H1 (cell line): Measurements from ENCODE around the gene MCL1. TPM values are rescaled to one million over a fixed set of nuclear protein-coding genes. Genes with fewer than 3 reads are reported as not detected.

Source experiments
- ASH2L ChIP-seq: fragments of 200-600, 300-600 bp; sonication (generic); IDR thresholded peaks from one replicate; pipeline ENCODE4 v1.7.1; 2017; ENCODE audit warnings: low read length
- CBX5 ChIP-seq: fragments of 300-800, 300-1000 bp; sonication (generic); IDR thresholded peaks from 2 replicates; pipeline ENCODE4 v1.7.1; 2016; ENCODE audit warnings: antibody characterized with exemption, low read length, low read depth
- CTCF ChIP-seq, 3 experiments: IDR thresholded peaks; 1 replicate in 2 of 3; 2 replicates in 1 of 3; pipeline versions ENCODE4 v1.5.1 to v1.6.1; 2011; ENCODE audit warnings: low read length in 3 of 3, mild to moderate bottlenecking in 3 of 3, inconsistent platforms in 2 of 3, low read depth in 1 of 3, moderate library complexity in 1 of 3; ENCODE audit not compliant: insufficient read depth in 1 of 3; ENCODE audit errors: control extremely low read depth in 1 of 3
- HDAC6 ChIP-seq: IDR thresholded peaks from one replicate; pipeline ENCODE4 v1.7.1; 2012; ENCODE audit warnings: low read depth, mild to moderate bottlenecking, inconsistent platforms, low read length, moderate library complexity
- JUN ChIP-seq: IDR thresholded peaks from 2 replicates; pipeline ENCODE4 v1.6.1; 2011; ENCODE audit warnings: low read depth, mild to moderate bottlenecking, improper control_type of control experiment, low read length
- JUND ChIP-seq: IDR thresholded peaks from 2 replicates; pipeline ENCODE4 v1.6.1; 2011; ENCODE audit warnings: mild to moderate bottlenecking, improper control_type of control experiment, low read length
- KDM1A ChIP-seq: fragments of 200-600, 300-600 bp; sonication (generic); IDR thresholded peaks from 2 replicates; pipeline ENCODE4 v1.7.1; 2016; ENCODE audit warnings: mild to moderate bottlenecking, low read length, borderline replicate concordance
- POLR2A ChIP-seq, 2 experiments: IDR thresholded peaks; 1 replicate in 1 of 2; 2 replicates in 1 of 2; pipeline ENCODE4 v1.6.1; 2011; ENCODE audit warnings: low read depth in 2 of 2, low read length in 2 of 2, mild to moderate bottlenecking in 2 of 2; ENCODE audit errors: control extremely low read depth in 1 of 2
- POLR2AphosphoS5 ChIP-seq: IDR thresholded peaks from 2 replicates; pipeline ENCODE4 v1.6.1; 2011; ENCODE audit warnings: low read depth, low read length
- TAF7 ChIP-seq: optimal IDR thresholded peaks from 2 replicates; pipeline ENCODE3; 2011; ENCODE audit warnings: low read depth, mild to moderate bottlenecking, inconsistent platforms, low read length, moderate library complexity, borderline replicate concordance
- TBP ChIP-seq: IDR thresholded peaks from 2 replicates; pipeline ENCODE4 v1.6.1; 2011; ENCODE audit warnings: low read depth, low read length, improper control_type of control experiment
- TEAD4 ChIP-seq: IDR thresholded peaks from 2 replicates; pipeline ENCODE4 v1.6.1; 2012; ENCODE audit warnings: low read depth, low read length, inconsistent platforms, mixed read lengths
- YY1 ChIP-seq: IDR thresholded peaks from 2 replicates; pipeline ENCODE4 v1.6.1; 2011; ENCODE audit warnings: low read depth, mild to moderate bottlenecking, low read length
- polyA plus RNA-seq, 7 experiments: library from polyadenylated mRNA; depleted of rRNA in 3 of 7; stranded (reverse) in 5 of 7; unstranded in 2 of 7; fragments of >200 nt in 5 of 7; fragments of 200-250 nt in 2 of 7; gene quantifications; 1 replicate in 5 of 7; 2 replicates in 1 of 7; 4 replicates in 1 of 7; pipeline versions ENCODE4 v1.2.1 to v1.2.3, GENCODE V29; 2011 to 2013; ENCODE audit warnings: missing spikeins in 2 of 7, mixed read lengths in 2 of 7
- total RNA-seq: library from RNA; stranded (reverse); fragmentation: NEBNext Ultra II Directional; extraction: Animal tissue kit (Norgen Biotek cat#: 25700); gene quantifications from 2 replicates; pipeline ENCODE4 v1.2.1, GENCODE V29; 2021
- TF ChIP-seq, protein P1 (sequence below): IDR thresholded peaks from 2 replicates; pipeline ENCODE4 v1.6.1; 2012; ENCODE audit warnings: low read length, inconsistent platforms

MCL1 gene
- total and polyA plus RNA-seq, 2 of the 8 experiments (the other 6 are each of a cell fraction or from before 2014, with no cell fraction given): 61.1 to 218 TPM

DNA sequence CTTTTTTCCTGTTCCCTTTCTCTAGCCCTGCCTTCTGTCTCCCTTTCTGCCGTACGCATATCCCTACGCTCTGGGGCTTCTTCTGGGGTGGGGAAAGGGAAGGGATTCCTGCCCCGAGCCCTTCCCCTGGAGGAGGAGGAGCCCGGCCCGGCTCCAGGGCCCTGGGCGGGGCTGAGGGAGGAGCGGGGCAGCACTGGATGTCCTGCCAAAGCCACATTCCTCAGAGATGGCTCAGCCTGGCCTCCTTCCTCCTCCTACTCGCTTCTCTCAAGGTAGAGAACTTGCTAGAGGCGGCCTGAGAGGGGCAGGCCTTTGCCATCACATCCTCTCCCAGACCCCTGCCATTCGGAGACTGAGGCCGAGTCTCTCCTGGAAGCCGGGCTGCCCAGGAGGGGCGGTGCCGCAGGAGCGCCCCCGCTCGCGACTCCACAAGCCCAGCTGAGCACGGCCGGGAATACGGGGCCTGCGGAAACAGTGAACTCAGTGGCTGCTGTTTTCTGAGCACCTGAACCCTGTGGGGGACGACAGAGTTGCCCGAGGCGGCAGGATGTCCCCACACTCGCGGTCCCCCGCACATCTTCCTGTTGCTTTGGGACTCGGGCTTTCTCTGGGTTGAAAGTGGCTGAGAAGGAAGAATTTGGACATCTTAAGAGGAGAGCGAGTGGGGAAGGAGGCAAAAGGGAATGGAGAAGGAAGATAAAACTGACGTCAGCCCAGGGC, 18.0 kb downstream of the MCL1 start (continued):
- TF ChIP-seq JUN (0 out of 2 replicates have a peak, but pooled peaks have one; percentile 27), JUND (peak; percentile 80), TBP (peak; percentile 83), YY1 (peak; percentile 3; the same call in 1 of the 2 replicates), CBX5 (no peak), HDAC6 (no peak), KDM1A (no peak), POLR2A (IDR thresholded peaks at IDR 0.05; ENCODE audit: control extremely low read depth in 1 of 2, low read depth in 2 of 2, low read length in 2 of 2) (peak in 1 of 2 experiments; percentile 76; a peak in 1 of 3 replicates), ASH2L (peak; percentile 62), CTCF (IDR thresholded peaks at IDR 0.05; ENCODE audit: control extremely low read depth in 1 of 3, insufficient read depth in 1 of 3, low read depth in 1 of 3, low read length in 3 of 3) (peak in 1 of 3 experiments; percentile 27; a peak in 1 of 4 replicates), TAF7 (peak; percentile 78), POLR2AphosphoS5 (peak; percentile 86), TEAD4 (peak; percentile 87)
- TF ChIP-seq, protein P1, sequence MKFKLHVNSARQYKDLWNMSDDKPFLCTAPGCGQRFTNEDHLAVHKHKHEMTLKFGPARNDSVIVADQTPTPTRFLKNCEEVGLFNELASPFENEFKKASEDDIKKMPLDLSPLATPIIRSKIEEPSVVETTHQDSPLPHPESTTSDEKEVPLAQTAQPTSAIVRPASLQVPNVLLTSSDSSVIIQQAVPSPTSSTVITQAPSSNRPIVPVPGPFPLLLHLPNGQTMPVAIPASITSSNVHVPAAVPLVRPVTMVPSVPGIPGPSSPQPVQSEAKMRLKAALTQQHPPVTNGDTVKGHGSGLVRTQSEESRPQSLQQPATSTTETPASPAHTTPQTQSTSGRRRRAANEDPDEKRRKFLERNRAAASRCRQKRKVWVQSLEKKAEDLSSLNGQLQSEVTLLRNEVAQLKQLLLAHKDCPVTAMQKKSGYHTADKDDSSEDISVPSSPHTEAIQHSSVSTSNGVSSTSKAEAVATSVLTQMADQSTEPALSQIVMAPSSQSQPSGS: 0 out of 2 replicates have a peak, but pooled peaks have one; percentile 23
- TF ChIP-seq, all 59 proteins: peak for 15
